ENCODE data around the gene CERS4. TPM values are rescaled to one million over a fixed set of nuclear protein-coding genes. Genes with fewer than 3 reads are reported as not detected.

CERS4 gene
- total RNA-seq, 1 donor from 2014 or later = 81.5 TPM

GRCh38 chr19:8240274-8241229 lies 31.4 kb downstream of the CERS4 start:
- intact Hi-C loops (cut with DNase I) = no loop called here
- TF ChIP-seq POLR2A (IDR thresholded peaks at IDR 0.05) (no peak), CTCF (IDR thresholded peaks at IDR 0.05) (no peak), POLR2AphosphoS5 (IDR thresholded peaks at IDR 0.05; ENCODE audit: insufficient read depth in 1 of 2, low read depth in 1 of 2) (peak; percentile 51 to 57)
- peak overlapping the region; percentile 56 for H3K27ac ChIP-seq
- no peaks in the 10 kb centered on the region for H3K27me3 ChIP-seq
- no peak for DNase-seq (ENCODE audit: extremely low spot score in 2 of 2)
- H3K36me3 ChIP-seq = no peaks in the 10 kb centered on the region
- peak overlapping the region in 1 of 2 donors; percentile 16 for H3K4me3 ChIP-seq
- H3K9me3 ChIP-seq = no peaks in the 10 kb centered on the region
- H3K4me1 ChIP-seq = peaks cover 33% of the 10 kb centered on the region

- Histone ChIP-seq H3K4me1 (peaks cover 33% of the 10 kb centered on the region), H3K9me3 (no peaks in the 10 kb centered on the region), H3K4me3 (no peak overlapping the region), H3K27me3 (no peaks in the 10 kb centered on the region), H3K36me3 (no peaks in the 10 kb centered on the region), H3K27ac (no peak overlapping the region)
- TF ChIP-seq POLR2AphosphoS5 (IDR thresholded peaks at IDR 0.05; ENCODE audit: insufficient read depth in 1 of 2, low read depth in 1 of 2) (no peak), CTCF (IDR thresholded peaks at IDR 0.05) (no peak), POLR2A (IDR thresholded peaks at IDR 0.05) (no peak)
- DNase-seq (ENCODE audit: extremely low spot score in 2 of 2) = no peak
- intact Hi-C loops (cut with DNase I) = no loop called here
Observed at GRCh38 chr19:8241646-8242045, 32.5 kb downstream of the CERS4 start.

- Histone ChIP-seq H3K27me3 (no peaks in the 10 kb centered on the region), H3K4me3 (no peak overlapping the region), H3K36me3 (no peaks in the 10 kb centered on the region), H3K27ac (no peak overlapping the region), H3K9me3 (no peaks in the 10 kb centered on the region), H3K4me1 (peaks cover 33% of the 10 kb centered on the region)
- intact Hi-C loops (cut with DNase I) = no loop called here
- TF ChIP-seq CTCF (IDR thresholded peaks at IDR 0.05) (no peak), POLR2A (IDR thresholded peaks at IDR 0.05) (no peak), POLR2AphosphoS5 (IDR thresholded peaks at IDR 0.05; ENCODE audit: insufficient read depth in 1 of 2, low read depth in 1 of 2) (no peak)
- DNase-seq (ENCODE audit: extremely low spot score in 2 of 2) = no peak
Observed at GRCh38 chr19:8242211-8242821, 33.1 kb downstream of the CERS4 start.

- H3K27me3 ChIP-seq = no peaks in the 10 kb centered on the region
- H3K9me3 ChIP-seq = no peaks in the 10 kb centered on the region
- H3K4me1 ChIP-seq = peaks cover 29% of the 10 kb centered on the region
- intact Hi-C loops (cut with DNase I) = no loop called here
- TF ChIP-seq CTCF (IDR thresholded peaks at IDR 0.05) (no peak), POLR2AphosphoS5 (IDR thresholded peaks at IDR 0.05; ENCODE audit: insufficient read depth in 1 of 2, low read depth in 1 of 2) (no peak), POLR2A (IDR thresholded peaks at IDR 0.05) (no peak)
- H3K36me3 ChIP-seq = no peaks in the 10 kb centered on the region
- no peak for DNase-seq (ENCODE audit: extremely low spot score in 2 of 2)
- no peak overlapping the region for H3K4me3 ChIP-seq
- no peak overlapping the region for H3K27ac ChIP-seq
Observed at GRCh38 chr19:8243146-8243545, 34.0 kb downstream of the CERS4 start.

All from vagina (tissue), 2 donors.